Muscle of leg (tissue), 11 donors: ENCODE data around the gene ZNF598. TPM values are rescaled to one million over a fixed set of nuclear protein-coding genes. Genes with fewer than 3 reads are reported as not detected.

ENCODE experiments used
- DNase-seq: peaks from one replicate; pipeline ENCODE4 v3.0.0; 2013
- H3K27ac ChIP-seq: one replicate; pipeline ENCODE4 v1.5.1; 2013; ENCODE audit warnings: mild to moderate bottlenecking, low read length, control low read depth
- H3K27me3 ChIP-seq: one replicate; pipeline ENCODE4 v1.6.1; 2013; ENCODE audit warnings: low read length; ENCODE audit not compliant: control insufficient read depth, insufficient read depth
- H3K36me3 ChIP-seq: one replicate; pipeline ENCODE4 v1.6.1; 2013; ENCODE audit warnings: low read length; ENCODE audit not compliant: control insufficient read depth, insufficient read depth
- H3K4me1 ChIP-seq: one replicate; pipeline ENCODE4 v1.6.1; 2013; ENCODE audit warnings: low read length; ENCODE audit not compliant: control insufficient read depth, insufficient read depth
- H3K4me3 ChIP-seq: one replicate; pipeline ENCODE4 v1.5.1; 2013; ENCODE audit warnings: low read length, control low read depth
- H3K9me3 ChIP-seq: replicated peaks from 2 replicates; pipeline ENCODE4 v1.6.1; 2013; ENCODE audit warnings: low read depth, low read length; ENCODE audit not compliant: control insufficient read depth
- WGBS: methylation state at CpG from one replicate; pipeline ENCODE4 v1.1.5; 2013; ENCODE audit warnings: missing lambda C conversion rate; ENCODE audit not compliant: insufficient coverage; 5-methylcytosine and 5-hydroxymethylcytosine counted together
- polyA plus RNA-seq, 8 donors: library from polyadenylated mRNA; unstranded; fragments of 120-200 nt; gene quantifications; one replicate each; pipeline versions ENCODE4 v1.2.1 to v1.2.3, GENCODE V29; 2013; ENCODE audit warnings: inconsistent platforms in 1 of 8, low replicate concordance in 1 of 8; ENCODE audit not compliant: insufficient read length in 8 of 8, insufficient read depth in 1 of 8
- total RNA-seq: library from RNA; stranded (reverse); fragments of 120-200 nt; gene quantifications from one replicate; pipeline ENCODE4 v1.2.4, GENCODE V29; 2013

The ZNF598 gene
- total and polyA plus RNA-seq, 9 donors, result 6.6 to 28.6 (median 23.5) TPM

- DNase-seq, result no peak
- Histone ChIP-seq H3K4me1 (peaks cover 56% of the 10 kb centered on the region), H3K36me3 (peaks cover 41% of the 10 kb centered on the region), H3K27ac (no peak overlapping the region), H3K9me3 (no peaks in the 10 kb centered on the region), H3K27me3 (peaks cover 60% of the 10 kb centered on the region), H3K4me3 (no peak overlapping the region)
- 21% methylated on average over 16 of the region's 16 CpGs for WGBS
These were observed 28.9 kb downstream of the ZNF598 start for GRCh38 chr16:1980770-1981087.

GRCh38 chr16:1980030-1980769, 29.4 kb downstream of the ZNF598 start:
- peak; percentile 56 for DNase-seq
- peaks cover 60% of the 10 kb centered on the region for H3K27me3 ChIP-seq
- H3K27ac ChIP-seq, result no peak overlapping the region
- peaks cover 54% of the 10 kb centered on the region for H3K4me1 ChIP-seq
- H3K9me3 ChIP-seq, result no peaks in the 10 kb centered on the region
- H3K36me3 ChIP-seq, result peaks cover 41% of the 10 kb centered on the region
- H3K4me3 ChIP-seq, result no peak overlapping the region
- WGBS, result 4% methylated on average over 47 of the region's 53 CpGs

- Histone ChIP-seq H3K4me1 (peaks cover 46% of the 10 kb centered on the region), H3K4me3 (no peak overlapping the region), H3K36me3 (peaks cover 45% of the 10 kb centered on the region), H3K27ac (no peak overlapping the region), H3K27me3 (peaks cover 60% of the 10 kb centered on the region), H3K9me3 (no peaks in the 10 kb centered on the region)
- 15% methylated on average over 46 of the region's 70 CpGs for WGBS
- no peak for DNase-seq
These were observed 30.2 kb downstream of the ZNF598 start for GRCh38 chr16:1979271-1980029.

GRCh38 chr16:1978476-1979120, 31.0 kb downstream of the ZNF598 start:
- no peak for DNase-seq
- H3K4me1 ChIP-seq, result peaks cover 45% of the 10 kb centered on the region

GRCh38 chr16:1977875-1978268, 31.7 kb downstream of the ZNF598 start:
- no peak overlapping the region for H3K27ac ChIP-seq
- H3K27me3 ChIP-seq, result peaks cover 56% of the 10 kb centered on the region
- DNase-seq, result no peak
- H3K4me3 ChIP-seq, result no peak overlapping the region
- 94% methylated on average over 16 of the region's 18 CpGs for WGBS
- no peaks in the 10 kb centered on the region for H3K9me3 ChIP-seq
- H3K36me3 ChIP-seq, result peaks cover 50% of the 10 kb centered on the region
- H3K4me1 ChIP-seq, result peaks cover 43% of the 10 kb centered on the region

More at GRCh38 chr16:1978476-1979120, 31.0 kb downstream of the ZNF598 start:
- no peak overlapping the region for H3K27ac ChIP-seq
- H3K27me3 ChIP-seq, result peaks cover 60% of the 10 kb centered on the region
- WGBS, result 68% methylated on average over 36 of the region's 37 CpGs
- no peak overlapping the region for H3K4me3 ChIP-seq
- H3K9me3 ChIP-seq, result no peaks in the 10 kb centered on the region
- peaks cover 50% of the 10 kb centered on the region for H3K36me3 ChIP-seq

GRCh38 chr16:1976951-1977874, 32.4 kb downstream of the ZNF598 start:
- Histone ChIP-seq H3K4me1 (peaks cover 42% of the 10 kb centered on the region), H3K36me3 (peaks cover 50% of the 10 kb centered on the region), H3K4me3 (no peak overlapping the region), H3K27ac (no peak overlapping the region), H3K9me3 (no peaks in the 10 kb centered on the region), H3K27me3 (peaks cover 49% of the 10 kb centered on the region)
- WGBS, result 92% methylated on average over 23 of the region's 33 CpGs
- no peak for DNase-seq

GRCh38 chr16:1976216-1976520, 33.5 kb downstream of the ZNF598 start:
- peaks cover 39% of the 10 kb centered on the region for H3K27me3 ChIP-seq
- 91% methylated on average over 8 of the region's 8 CpGs for WGBS
- H3K4me1 ChIP-seq, result peaks cover 35% of the 10 kb centered on the region
- H3K36me3 ChIP-seq, result peaks cover 50% of the 10 kb centered on the region
- H3K27ac ChIP-seq, result no peak overlapping the region
- no peaks in the 10 kb centered on the region for H3K9me3 ChIP-seq
- no peak overlapping the region for H3K4me3 ChIP-seq
- no peak for DNase-seq

- peaks cover 33% of the 10 kb centered on the region for H3K27me3 ChIP-seq
- peaks cover 34% of the 10 kb centered on the region for H3K4me1 ChIP-seq
These were observed 34.0 kb downstream of the ZNF598 start for GRCh38 chr16:1975432-1976215.

More at GRCh38 chr16:1975432-1976215, 34.0 kb downstream of the ZNF598 start:
- 91% methylated on average over 30 of the region's 33 CpGs for WGBS
- H3K27ac ChIP-seq, result no peak overlapping the region
- DNase-seq, result no peak
- H3K4me3 ChIP-seq, result no peak overlapping the region
- peaks cover 50% of the 10 kb centered on the region for H3K36me3 ChIP-seq
- no peaks in the 10 kb centered on the region for H3K9me3 ChIP-seq
